PC-3 (cell line): ENCODE measurements around the gene CRIM1. TPM values are rescaled to one million over a fixed set of nuclear protein-coding genes. Genes with fewer than 3 reads are reported as not detected.

Experiments
- ATAC-seq: fragments of 200-7000 bp; cut with Tn5 transposase; 2 replicates; pipeline ENCODE4 v1.9.1; 2020; ENCODE audit warnings: mild to moderate bottlenecking, moderate library complexity
- BruUV-seq: library from RNA; stranded (reverse); fragments of 400-500 nt; replicated peaks from 2 replicates; lab custom pipeline; 2021; lab: Mats Ljungman, UMichigan
- CTCF ChIA-PET: fragments of 300-600 bp; sonication (Branson Sonifier 250); formaldehyde crosslinking; loops from one replicate; lab custom pipeline; 2022; ENCODE audit warnings: antibody characterized with exemption; lab: Charles Lee
- POLR2A ChIA-PET: fragments of 300-600 bp; sonication (Branson Sonifier 250); formaldehyde crosslinking; loops from one replicate; lab custom pipeline; 2022; ENCODE audit warnings: antibody characterized with exemption; ENCODE audit not compliant: unreplicated experiment; lab: Charles Lee
- DNase-seq: peaks from one replicate; pipeline ENCODE4 v3.0.0-alpha.2; 2015
- H2AFZ ChIP-seq: fragments of 300-600 bp; sonication (generic); 2 replicates; pipeline ENCODE4 v1.6.0; 2016; ENCODE audit warnings: antibody characterized with exemption, low read length
- H3F3A ChIP-seq: fragments of 300-600 bp; sonication (generic); one replicate; pipeline ENCODE4 v1.6.0; 2017; ENCODE audit warnings: antibody characterized with exemption, low read length, control low read depth, mild to moderate bottlenecking; ENCODE audit not compliant: unreplicated experiment
- H3K27ac ChIP-seq: fragments of 300-600 bp; sonication (generic); 2 replicates; pipeline ENCODE4 v1.5.1; 2016; ENCODE audit warnings: mild to moderate bottlenecking, low read length
- H3K27me3 ChIP-seq: fragments of 300-600 bp; sonication (generic); 2 replicates; pipeline ENCODE4 v1.6.1; 2016; ENCODE audit warnings: low read length, mixed read lengths
- H3K36me3 ChIP-seq: fragments of 300-600 bp; sonication (generic); 2 replicates; pipeline ENCODE4 v1.6.1; 2016; ENCODE audit warnings: low read depth, mixed run types, low read length, mixed read lengths
- H3K4me1 ChIP-seq: fragments of 300-600 bp; sonication (generic); 2 replicates; pipeline ENCODE4 v1.5.1; 2016; ENCODE audit warnings: low read length; ENCODE audit not compliant: insufficient read depth
- H3K4me2 ChIP-seq: fragments of 300-600 bp; sonication (generic); 2 replicates; pipeline ENCODE4 v1.6.0; 2016; ENCODE audit warnings: low read length
- H3K4me3 ChIP-seq: fragments of 300-600 bp; sonication (generic); 2 replicates; pipeline ENCODE4 v1.5.1; 2016; ENCODE audit warnings: mild to moderate bottlenecking, low read length, mixed read lengths
- H3K79me2 ChIP-seq: fragments of 300-600 bp; sonication (generic); 2 replicates; pipeline ENCODE4 v1.6.1; 2017; ENCODE audit warnings: low read length, mixed read lengths
- H3K9ac ChIP-seq: fragments of 300-600 bp; sonication (generic); 2 replicates; pipeline ENCODE4 v1.6.0; 2016; ENCODE audit warnings: mild to moderate bottlenecking, low read length
- H3K9me2 ChIP-seq: fragments of 300-600 bp; sonication (generic); replicated peaks from 2 replicates; pipeline ENCODE4 v1.6.1; 2016; ENCODE audit warnings: mixed run types, low read length, mixed read lengths
- H3K9me3 ChIP-seq: fragments of 300-600 bp; sonication (generic); 2 replicates; pipeline ENCODE4 v1.6.1; 2016; ENCODE audit warnings: low read length, mixed read lengths
- H4K20me1 ChIP-seq: fragments of 300-600 bp; sonication (generic); 2 replicates; pipeline ENCODE4 v1.6.1; 2016; ENCODE audit warnings: low read length, mixed read lengths
- EZH2 ChIP-seq: fragments of 300-600 bp; sonication (generic); IDR thresholded peaks from one replicate; pipeline ENCODE4 v1.6.1; 2017; ENCODE audit warnings: antibody characterized with exemption, mild to moderate bottlenecking, low read length; ENCODE audit not compliant: unreplicated experiment
- EZH2phosphoT487 ChIP-seq: fragments of 300-600 bp; sonication (generic); IDR thresholded peaks from 2 replicates; pipeline ENCODE4 v1.6.1; 2018; ENCODE audit warnings: mild to moderate bottlenecking, antibody characterized with exemption, low read length, borderline replicate concordance
- intact Hi-C: fragments of 100-400 bp; cut with micrococcal nuclease; formaldehyde crosslinking; loops from 2 replicates; pipeline ENCODE4 v1.9.0; 2023
- total RNA-seq: library from RNA; depleted of rRNA; stranded (reverse); fragments of >200 nt; gene quantifications from 2 replicates; pipeline ENCODE4 v1.2.3, GENCODE V29; 2014
- TF ChIP-seq, protein P1 (sequence below): fragments of 300-600 bp; sonication (generic); conservative IDR thresholded peaks from 2 replicates; pipeline ENCODE4 v1.5.1; 2017; ENCODE audit warnings: antibody characterized with exemption, low read depth, mild to moderate bottlenecking, low read length

Gene CRIM1
- total RNA-seq, 1 experiment from 2014 or later = 70.7 TPM

DNA sequence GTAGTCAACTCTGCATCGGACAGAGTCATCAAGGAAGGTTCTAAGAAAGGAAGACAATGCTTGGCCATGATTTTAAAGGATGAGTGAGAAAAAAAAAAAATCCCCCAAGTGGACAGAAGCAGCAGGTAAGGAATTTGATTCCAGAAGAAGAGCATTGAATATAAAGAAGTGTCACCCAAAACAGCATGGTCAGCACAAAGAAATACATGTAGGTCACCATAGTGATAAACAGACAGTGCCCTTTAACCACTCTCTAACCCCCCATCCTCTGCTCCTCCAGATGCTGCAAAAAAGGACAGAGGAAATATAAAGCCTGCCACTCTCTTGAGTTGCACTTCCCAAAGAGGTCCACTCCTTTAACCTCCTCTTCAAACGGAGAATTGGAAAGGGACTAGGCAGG is 219.0 kb downstream of the CRIM1 start:
- no peak overlapping the region for H3K27ac ChIP-seq
- ChIA-PET CTCF (no interaction called here), POLR2A (no interaction called here)
- no peak overlapping the region for H3K9ac ChIP-seq
- no peaks in the 10 kb centered on the region for H3K9me3 ChIP-seq
- H3K27me3 ChIP-seq = no peaks in the 10 kb centered on the region
- H3K36me3 ChIP-seq = peaks cover 43% of the 10 kb centered on the region
- H3K4me3 ChIP-seq = no peak overlapping the region
- peaks cover 84% of the 10 kb centered on the region for H3K79me2 ChIP-seq
- peaks cover 58% of the 10 kb centered on the region for H3K4me1 ChIP-seq
- no peaks in the 10 kb centered on the region for H3K9me2 ChIP-seq
- no peak for TF ChIP-seq EZH2phosphoT487
- TF ChIP-seq EZH2 = no peak
- TF ChIP-seq, protein P1, sequence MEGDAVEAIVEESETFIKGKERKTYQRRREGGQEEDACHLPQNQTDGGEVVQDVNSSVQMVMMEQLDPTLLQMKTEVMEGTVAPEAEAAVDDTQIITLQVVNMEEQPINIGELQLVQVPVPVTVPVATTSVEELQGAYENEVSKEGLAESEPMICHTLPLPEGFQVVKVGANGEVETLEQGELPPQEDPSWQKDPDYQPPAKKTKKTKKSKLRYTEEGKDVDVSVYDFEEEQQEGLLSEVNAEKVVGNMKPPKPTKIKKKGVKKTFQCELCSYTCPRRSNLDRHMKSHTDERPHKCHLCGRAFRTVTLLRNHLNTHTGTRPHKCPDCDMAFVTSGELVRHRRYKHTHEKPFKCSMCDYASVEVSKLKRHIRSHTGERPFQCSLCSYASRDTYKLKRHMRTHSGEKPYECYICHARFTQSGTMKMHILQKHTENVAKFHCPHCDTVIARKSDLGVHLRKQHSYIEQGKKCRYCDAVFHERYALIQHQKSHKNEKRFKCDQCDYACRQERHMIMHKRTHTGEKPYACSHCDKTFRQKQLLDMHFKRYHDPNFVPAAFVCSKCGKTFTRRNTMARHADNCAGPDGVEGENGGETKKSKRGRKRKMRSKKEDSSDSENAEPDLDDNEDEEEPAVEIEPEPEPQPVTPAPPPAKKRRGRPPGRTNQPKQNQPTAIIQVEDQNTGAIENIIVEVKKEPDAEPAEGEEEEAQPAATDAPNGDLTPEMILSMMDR = no peak
- ATAC-seq (no peak), DNase-seq (no peak)
- no TSS peak for BruUV-seq
- no peak overlapping the region for H2AFZ ChIP-seq
- H4K20me1 ChIP-seq = no peaks in the 10 kb centered on the region
- intact Hi-C loops = loop anchor here (10.0 kb wide), 1 partner anchor 210 kb away; no protein-coding TSS in a partner anchor
- H3F3A ChIP-seq = peaks cover 3% of the 10 kb centered on the region
- H3K4me2 ChIP-seq = no peak overlapping the region

DNA sequence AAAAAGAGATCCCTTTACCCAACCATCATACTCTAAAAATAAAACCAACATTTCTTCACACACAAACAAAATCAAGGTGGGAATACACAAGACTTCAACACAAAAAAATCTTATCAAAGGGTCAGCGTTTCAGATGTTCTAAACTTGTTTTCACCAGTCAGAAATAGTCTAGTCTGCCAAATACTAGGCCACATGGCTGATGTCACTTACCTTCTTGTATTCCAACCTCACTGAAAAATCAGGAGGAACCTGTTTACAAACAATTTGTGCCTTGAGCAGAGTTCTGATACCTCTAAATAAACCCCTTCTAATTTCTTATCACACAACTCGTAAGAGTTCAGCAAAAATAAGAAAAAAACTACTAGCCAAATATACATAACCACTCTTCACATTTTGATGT is 222.3 kb downstream of the CRIM1 start:
- intact Hi-C loops = loop anchor here (1.0 to 10.0 kb wide), 2 partner anchors 10 to 207 kb away; no protein-coding TSS in a partner anchor
- Histone ChIP-seq H3K27me3 (no peaks in the 10 kb centered on the region), H3K4me1 (peaks cover 37% of the 10 kb centered on the region), H3K79me2 (peaks cover 58% of the 10 kb centered on the region), H3K27ac (peak overlapping the region; percentile 76), H3K9ac (peak overlapping the region; percentile 54), H3K9me3 (no peaks in the 10 kb centered on the region), H3F3A (peaks cover 5% of the 10 kb centered on the region), H3K4me2 (peak overlapping the region; percentile 75), H4K20me1 (no peaks in the 10 kb centered on the region), H3K4me3 (peak overlapping the region; percentile 60), H2AFZ (no peak overlapping the region), H3K36me3 (peaks cover 65% of the 10 kb centered on the region), H3K9me2 (no peaks in the 10 kb centered on the region)
- POLR2A ChIA-PET = interaction anchor here (0.6 to 0.8 kb wide), 2 partner anchors 9 to 16 kb away, joined by 4 to 5 read pairs; no protein-coding TSS in a partner anchor
- ATAC-seq (no peak), DNase-seq (no peak)
- CTCF ChIA-PET = no interaction called here
- TF ChIP-seq, protein P1 = no peak
- TF ChIP-seq EZH2 = no peak
- TF ChIP-seq EZH2phosphoT487 = no peak
- BruUV-seq = no TSS peak
